C4-2B (cell line): ENCODE measurements around the gene ATP1A3.
"Not testable (repeated sequence)": the region's sequence is repeated elsewhere in the genome, so short reads cannot be mapped to it uniquely, and the experiment has no call there.

ENCODE experiments used
- H3K27ac ChIP-seq: fragments of 450-650 bp; 2 replicates; pipeline ENCODE4 v1.5.1; 2017
- CTCF ChIP-seq: fragments of 450-650 bp; conservative IDR thresholded peaks from 2 replicates; pipeline ENCODE4 v1.5.1; 2017; ENCODE audit warnings: mild to moderate bottlenecking
- ZFX ChIP-seq: fragments of 450-650 bp; IDR thresholded peaks from 2 replicates; pipeline ENCODE4 v1.6.1; 2017

The ATP1A3 gene

GRCh38 chr19:41940731-41941409 is 53.2 kb downstream of the ATP1A3 start:
- no peak for TF ChIP-seq ZFX
- no peak for TF ChIP-seq CTCF
- H3K27ac ChIP-seq, result no peak overlapping the region

- H3K27ac ChIP-seq, result no peak overlapping the region
- TF ChIP-seq CTCF, result no peak
- no peak for TF ChIP-seq ZFX
Measured at GRCh38 chr19:41939861-41940730, 53.9 kb downstream of the ATP1A3 start.

GRCh38 chr19:41939209-41939608 is 54.8 kb downstream of the ATP1A3 start:
- not testable (repeated sequence) for H3K27ac ChIP-seq

- TF ChIP-seq ZFX, result no peak
- no peak for TF ChIP-seq CTCF
- no peak overlapping the region for H3K27ac ChIP-seq
Measured at GRCh38 chr19:41937525-41938468, 56.2 kb downstream of the ATP1A3 start.

- no peak for TF ChIP-seq CTCF
- TF ChIP-seq ZFX, result no peak
- H3K27ac ChIP-seq, result no peak overlapping the region
Measured at GRCh38 chr19:41936961-41937360, 57.1 kb downstream of the ATP1A3 start.

- TF ChIP-seq CTCF (no peak), ZFX (no peak)
- H3K27ac ChIP-seq, result no peak overlapping the region
Measured at GRCh38 chr19:41936416-41936850, 57.6 kb downstream of the ATP1A3 start.

- TF ChIP-seq CTCF (no peak), ZFX (no peak)
- H3K27ac ChIP-seq, result no peak overlapping the region
Measured at GRCh38 chr19:41935760-41936415, 58.1 kb downstream of the ATP1A3 start.
